ENCODE results near the gene SNX30.
"Not testable (repeated sequence)": the region's sequence is repeated elsewhere in the genome, so short reads cannot be mapped to it uniquely, and the experiment has no call there.

The SNX30 gene

GRCh38 chr9:112750016-112750763, at the start of gene SNX30:
SNX30 (plus strand) TSS chr9:112750760; CDS start chr9:112751002, 242 bp downstream.
- Histone ChIP-seq H3K4me3 (peak within 1 kb of the TSS; percentile 64 to 93 (median 88)), H3K27ac (peak within 1 kb of the TSS; percentile 54 to 90 (median 85))

- H3K4me3 ChIP-seq, result no peak overlapping the region
- no peak overlapping the region for H3K27ac ChIP-seq
These were observed 47.3 kb upstream of the SNX30 start for GRCh38 chr9:112703304-112703703.

- H3K27ac ChIP-seq, result no peak overlapping the region
These were observed 44.7 kb upstream of the SNX30 start for GRCh38 chr9:112705768-112706427.

GRCh38 chr9:112711050-112711689, 39.4 kb upstream of the SNX30 start:
- H3K27ac ChIP-seq, result no peak overlapping the region

More at GRCh38 chr9:112705768-112706427, 44.7 kb upstream of the SNX30 start:
- H3K4me3 ChIP-seq, result no peak overlapping the region

GRCh38 chr9:112712678-112713077, 37.9 kb upstream of the SNX30 start:
- no peak overlapping the region for H3K27ac ChIP-seq
- H3K4me3 ChIP-seq, result no peak overlapping the region

More at GRCh38 chr9:112711050-112711689, 39.4 kb upstream of the SNX30 start:
- H3K4me3 ChIP-seq, result no peak overlapping the region

GRCh38 chr9:112717661-112718331, 32.8 kb upstream of the SNX30 start, which contains the start of gene INIP:
INIP (minus strand) TSS chr9:112718117; CDS start chr9:112716485, 1,632 bp downstream.
- Histone ChIP-seq H3K27ac (peak within 1 kb of the TSS; percentile 48 to 93 (median 88)), H3K4me3 (peak within 1 kb of the TSS; percentile 64 to 87 (median 71))

- peak overlapping the region in 4 of 21 experiments; percentile 6 to 26 (median 15) for H3K27ac ChIP-seq
- no peak overlapping the region for H3K4me3 ChIP-seq
These were observed 31.3 kb upstream of the SNX30 start for GRCh38 chr9:112719241-112719691.

- peak overlapping the region in 3 of 21 experiments; percentile 9 to 26 (median 21) for H3K27ac ChIP-seq
- H3K4me3 ChIP-seq, result no peak overlapping the region
These were observed 30.9 kb upstream of the SNX30 start for GRCh38 chr9:112719696-112720095.

- Histone ChIP-seq H3K27ac (no peak overlapping the region), H3K4me3 (no peak overlapping the region)
These were observed 30.3 kb upstream of the SNX30 start for GRCh38 chr9:112720113-112720780.

- H3K27ac ChIP-seq, H3K4me3 ChIP-seq: not testable (repeated sequence)
These were observed 27.8 kb upstream of the SNX30 start for GRCh38 chr9:112722749-112723148.

GRCh38 chr9:112725961-112726360, 24.6 kb upstream of the SNX30 start:
- H3K27ac ChIP-seq, result peak overlapping the region in 1 of 21 experiments; percentile 23

GRCh38 chr9:112726428-112726827, 24.1 kb upstream of the SNX30 start:
- H3K4me3 ChIP-seq, result no peak overlapping the region
- peak overlapping the region in 2 of 21 experiments; percentile 31 to 69 for H3K27ac ChIP-seq

More at GRCh38 chr9:112725961-112726360, 24.6 kb upstream of the SNX30 start:
- no peak overlapping the region for H3K4me3 ChIP-seq

- H3K27ac ChIP-seq, result no peak overlapping the region
- H3K4me3 ChIP-seq, result no peak overlapping the region
These were observed 22.2 kb upstream of the SNX30 start for GRCh38 chr9:112728401-112728800.

- no peak overlapping the region for H3K27ac ChIP-seq
- no peak overlapping the region for H3K4me3 ChIP-seq
These were observed 18.6 kb upstream of the SNX30 start for GRCh38 chr9:112731971-112732370.

- no peak overlapping the region for H3K27ac ChIP-seq
- H3K4me3 ChIP-seq, result no peak overlapping the region
These were observed 15.7 kb upstream of the SNX30 start for GRCh38 chr9:112734892-112735291.

- Histone ChIP-seq H3K4me3 (no peak overlapping the region), H3K27ac (no peak overlapping the region)
These were observed 7.2 kb upstream of the SNX30 start for GRCh38 chr9:112743216-112743836.

GRCh38 chr9:112744177-112744576, 6.4 kb upstream of the SNX30 start:
- no peak overlapping the region for H3K4me3 ChIP-seq
- H3K27ac ChIP-seq, result no peak overlapping the region

- Histone ChIP-seq H3K27ac (peak overlapping the region in 1 of 21 experiments; percentile 16), H3K4me3 (no peak overlapping the region)
These were observed 3.5 kb upstream of the SNX30 start for GRCh38 chr9:112747094-112747493.

- peak overlapping the region; percentile 50 to 90 (median 85) for H3K27ac ChIP-seq
These were observed 150 bp downstream of the SNX30 start for GRCh38 chr9:112750764-112751055.

More at GRCh38 chr9:112750764-112751055, 150 bp downstream of the SNX30 start:
- peak overlapping the region; percentile 64 to 93 (median 88) for H3K4me3 ChIP-seq

All from skin epidermis (tissue), 12 donors.